ENCODE measurements around the gene ARPP19. TPM values are rescaled to one million over a fixed set of nuclear protein-coding genes. Genes with fewer than 3 reads are reported as not detected.
"Not testable (repeated sequence)": the region's sequence is repeated elsewhere in the genome, so short reads cannot be mapped to it uniquely, and the experiment has no call there.

Gene ARPP19
- polyA plus RNA-seq, 3 donors, result 111 to 136 (median 117) TPM

- DNase-seq, result no peak
Observed at GRCh38 chr15:52518487-52519371, 50.1 kb downstream of the ARPP19 start.

- no peak for DNase-seq
Observed at GRCh38 chr15:52517014-52517413, 51.8 kb downstream of the ARPP19 start.

- DNase-seq, result no peak
Observed at GRCh38 chr15:52515343-52515742, 53.5 kb downstream of the ARPP19 start.

- no peak for DNase-seq
Observed at GRCh38 chr15:52514482-52514881, 54.3 kb downstream of the ARPP19 start.

GRCh38 chr15:52512869-52513268 lies 56.0 kb downstream of the ARPP19 start:
- not testable (repeated sequence) for DNase-seq

GRCh38 chr15:52511084-52511483 lies 57.7 kb downstream of the ARPP19 start:
- no peak for DNase-seq

- no peak for DNase-seq
Observed at GRCh38 chr15:52509500-52510245, 59.2 kb downstream of the ARPP19 start.

- DNase-seq, result no peak
Observed at GRCh38 chr15:52506549-52506948, 62.3 kb downstream of the ARPP19 start.

- no peak for DNase-seq
Observed at GRCh38 chr15:52505151-52505550, 63.7 kb downstream of the ARPP19 start.

- no peak for DNase-seq
Observed at GRCh38 chr15:52503788-52504496, 64.9 kb downstream of the ARPP19 start.

GRCh38 chr15:52502608-52503007 lies 66.2 kb downstream of the ARPP19 start:
- no peak for DNase-seq

- DNase-seq, result no peak
Observed at GRCh38 chr15:52499506-52499905, 69.3 kb downstream of the ARPP19 start.

GRCh38 chr15:52498706-52499105 lies 70.1 kb downstream of the ARPP19 start:
- no peak for DNase-seq

Other genes with a start within 250 kb of the ARPP19 start
- 1 to 10 TPM; 7.3 to 9.5 (median 8.1) TPM for gene MYO5A, start 40.1 kb downstream of the ARPP19 start, polyA plus RNA-seq (ENCODE audit: insufficient read length in 3 of 3)
- gene ATOSA, start 110.4 kb upstream of the ARPP19 start, polyA plus RNA-seq (ENCODE audit: insufficient read length in 3 of 3), result 10 to 100 TPM; 36.2 to 59.4 (median 48.8) TPM
- under 1 TPM; 0.14 to 0.47 (median 0.27) TPM for gene ONECUT1, start 221.3 kb upstream of the ARPP19 start, polyA plus RNA-seq (ENCODE audit: insufficient read length in 3 of 3)